ENCODE measurements around the gene SNRNP48. TPM values are rescaled to one million over a fixed set of nuclear protein-coding genes. Genes with fewer than 3 reads are reported as not detected.

Gene SNRNP48
- total RNA-seq, 1 donor from 2014 or later = 13.1 TPM

DNA sequence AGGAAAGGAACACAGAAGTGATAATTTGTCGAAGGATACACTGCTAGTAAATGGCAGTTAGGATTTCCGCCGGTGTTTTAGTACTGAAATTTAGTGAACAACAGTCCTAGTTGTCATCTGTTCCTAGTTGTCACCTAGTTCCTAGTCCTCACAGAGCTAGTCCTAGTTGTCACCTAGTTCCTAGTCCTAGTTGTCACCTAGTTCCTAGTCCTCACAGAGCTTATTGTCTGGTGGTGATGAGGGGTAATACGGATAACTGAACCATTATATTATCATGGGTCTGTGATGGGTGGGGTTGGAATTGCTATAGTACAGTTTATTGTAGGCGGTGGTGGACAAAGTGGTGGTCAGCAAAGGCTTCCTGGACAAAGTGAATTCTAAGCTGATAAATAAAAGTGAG is 1.8 kb downstream of the SNRNP48 start:
- Histone ChIP-seq H3K27ac (ENCODE audit: low read depth, low read length) (no peak overlapping the region), H3K27me3 (ENCODE audit: insufficient read depth, low read length) (no peaks in the 10 kb centered on the region), H3K4me2 (ENCODE audit: low read length) (peak overlapping the region; percentile 87), H3K79me2 (ENCODE audit: insufficient read depth, low read length) (peaks cover 39% of the 10 kb centered on the region), H2AFZ (ENCODE audit: low read depth, low read length) (no peak overlapping the region), H3K9me3 (ENCODE audit: insufficient read depth, low read depth, low read length) (no peaks in the 10 kb centered on the region), H3K4me3 (ENCODE audit: insufficient read depth, low read depth, low read length) (no peak overlapping the region), H3K36me3 (ENCODE audit: insufficient read depth, low read length) (peaks cover 22% of the 10 kb centered on the region), H3K4me1 (ENCODE audit: insufficient read depth, low read length) (peaks cover 15% of the 10 kb centered on the region), H4K20me1 (ENCODE audit: insufficient read depth, low read length) (peaks cover 28% of the 10 kb centered on the region), H3K9ac (ENCODE audit: low read length) (no peak overlapping the region)
- TF ChIP-seq EZH2 (IDR thresholded peaks at IDR 0.05; ENCODE audit: insufficient read depth, low read length) (no peak), CTCF (IDR thresholded peaks at IDR 0.05; ENCODE audit: insufficient read depth, low read depth, low read length) (no peak)
- peaks cover 2% of the 10 kb centered on the region for H3K36me3 Mint-ChIP-seq (ENCODE audit: low read depth, unreplicated experiment)
- FAIRE-seq = no peak
- peak overlapping the region; percentile 67 for H3K4me3 Mint-ChIP-seq (ENCODE audit: unreplicated experiment)
- peaks cover 29% of the 10 kb centered on the region for H3K4me1 Mint-ChIP-seq (ENCODE audit: low read depth, unreplicated experiment)
- no peak for DNase-seq (ENCODE audit: low read depth)
- H3K27ac Mint-ChIP-seq (ENCODE audit: unreplicated experiment) = no peak overlapping the region
- no peaks in the 10 kb centered on the region for H3K27me3 Mint-ChIP-seq (ENCODE audit: low read depth, unreplicated experiment)
- H3K9me3 Mint-ChIP-seq (ENCODE audit: unreplicated experiment) = no peaks in the 10 kb centered on the region

DNA sequence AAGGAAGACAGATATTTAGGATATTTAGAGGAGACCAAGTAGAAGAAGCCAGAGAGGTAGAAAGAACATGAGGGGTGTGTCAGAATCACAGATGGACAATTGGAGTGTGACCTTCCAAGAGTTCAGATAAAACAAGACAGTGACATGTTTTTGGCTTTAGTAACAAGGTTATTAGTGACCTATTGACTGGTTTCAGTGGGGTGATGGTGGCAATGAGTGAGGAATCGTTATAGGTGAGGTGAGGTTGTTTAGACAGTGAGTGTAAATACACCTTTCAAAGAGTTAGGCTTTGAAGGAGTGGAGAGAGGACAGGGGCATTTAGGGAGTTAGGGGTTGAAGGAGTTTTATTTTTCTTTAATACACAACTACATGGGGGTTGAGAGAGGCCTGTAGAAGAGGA is 3.2 kb downstream of the SNRNP48 start:
- peaks cover 18% of the 10 kb centered on the region for H3K4me1 Mint-ChIP-seq (ENCODE audit: low read depth, unreplicated experiment)
- H3K27me3 ChIP-seq (ENCODE audit: insufficient read depth, low read length) = no peaks in the 10 kb centered on the region
- no peaks in the 10 kb centered on the region for H3K27me3 Mint-ChIP-seq (ENCODE audit: low read depth, unreplicated experiment)
- H3K79me2 ChIP-seq (ENCODE audit: insufficient read depth, low read length) = peaks cover 39% of the 10 kb centered on the region
- no peak overlapping the region for H2AFZ ChIP-seq (ENCODE audit: low read depth, low read length)
- H3K4me3 ChIP-seq (ENCODE audit: insufficient read depth, low read depth, low read length) = no peak overlapping the region
- peaks cover 15% of the 10 kb centered on the region for H3K4me1 ChIP-seq (ENCODE audit: insufficient read depth, low read length)
- H3K27ac Mint-ChIP-seq (ENCODE audit: unreplicated experiment) = no peak overlapping the region
- no peak for DNase-seq (ENCODE audit: low read depth)
- TF ChIP-seq EZH2 (IDR thresholded peaks at IDR 0.05; ENCODE audit: insufficient read depth, low read length) = no peak
- TF ChIP-seq CTCF (IDR thresholded peaks at IDR 0.05; ENCODE audit: insufficient read depth, low read depth, low read length) = no peak
- H3K36me3 ChIP-seq (ENCODE audit: insufficient read depth, low read length) = peaks cover 22% of the 10 kb centered on the region
- H3K9me3 ChIP-seq (ENCODE audit: insufficient read depth, low read depth, low read length) = no peaks in the 10 kb centered on the region
- peaks cover 28% of the 10 kb centered on the region for H4K20me1 ChIP-seq (ENCODE audit: insufficient read depth, low read length)
- H3K4me2 ChIP-seq (ENCODE audit: low read length) = no peak overlapping the region
- H3K9ac ChIP-seq (ENCODE audit: low read length) = no peak overlapping the region
- no peak overlapping the region for H3K4me3 Mint-ChIP-seq (ENCODE audit: unreplicated experiment)
- no peaks in the 10 kb centered on the region for H3K9me3 Mint-ChIP-seq (ENCODE audit: unreplicated experiment)
- no peak overlapping the region for H3K27ac ChIP-seq (ENCODE audit: low read depth, low read length)
- peaks cover 2% of the 10 kb centered on the region for H3K36me3 Mint-ChIP-seq (ENCODE audit: low read depth, unreplicated experiment)
- no peak for FAIRE-seq

GRCh38 chr6:7594579-7595125 is 4.7 kb downstream of the SNRNP48 start:
- DNase-seq (ENCODE audit: low read depth) (no peak), FAIRE-seq (no peak)
- Histone ChIP-seq H3K27me3 (ENCODE audit: insufficient read depth, low read length) (no peaks in the 10 kb centered on the region), H4K20me1 (ENCODE audit: insufficient read depth, low read length) (peaks cover 28% of the 10 kb centered on the region), H3K27ac (ENCODE audit: low read depth, low read length) (no peak overlapping the region), H3K79me2 (ENCODE audit: insufficient read depth, low read length) (peaks cover 39% of the 10 kb centered on the region), H2AFZ (ENCODE audit: low read depth, low read length) (no peak overlapping the region), H3K9me3 (ENCODE audit: insufficient read depth, low read depth, low read length) (no peaks in the 10 kb centered on the region), H3K36me3 (ENCODE audit: insufficient read depth, low read length) (peaks cover 27% of the 10 kb centered on the region), H3K4me2 (ENCODE audit: low read length) (no peak overlapping the region), H3K9ac (ENCODE audit: low read length) (no peak overlapping the region), H3K4me3 (ENCODE audit: insufficient read depth, low read depth, low read length) (no peak overlapping the region), H3K4me1 (ENCODE audit: insufficient read depth, low read length) (peaks cover 14% of the 10 kb centered on the region)
- no peaks in the 10 kb centered on the region for H3K27me3 Mint-ChIP-seq (ENCODE audit: low read depth, unreplicated experiment)
- no peak overlapping the region for H3K27ac Mint-ChIP-seq (ENCODE audit: unreplicated experiment)
- no peak overlapping the region for H3K4me3 Mint-ChIP-seq (ENCODE audit: unreplicated experiment)
- peaks cover 2% of the 10 kb centered on the region for H3K36me3 Mint-ChIP-seq (ENCODE audit: low read depth, unreplicated experiment)
- peaks cover 18% of the 10 kb centered on the region for H3K4me1 Mint-ChIP-seq (ENCODE audit: low read depth, unreplicated experiment)
- TF ChIP-seq EZH2 (IDR thresholded peaks at IDR 0.05; ENCODE audit: insufficient read depth, low read length) (no peak), CTCF (IDR thresholded peaks at IDR 0.05; ENCODE audit: insufficient read depth, low read depth, low read length) (no peak)
- no peaks in the 10 kb centered on the region for H3K9me3 Mint-ChIP-seq (ENCODE audit: unreplicated experiment)
